DMS153 (cell line): ENCODE data around the gene AMDHD2.
"Not testable (repeated sequence)": the region's sequence is repeated elsewhere in the genome, so short reads cannot be mapped to it uniquely, and the experiment has no call there.

Experiments
- DNase-seq: peaks from one replicate; lab custom pipeline; 2025; lab: John Stamatoyannopoulos, UW

Gene AMDHD2

GRCh38 chr16:2533912-2534311 lies 13.7 kb downstream of the AMDHD2 start:
- no peak for DNase-seq

- DNase-seq: not testable (repeated sequence)
These were observed 14.2 kb downstream of the AMDHD2 start for GRCh38 chr16:2534335-2534734.

GRCh38 chr16:2535625-2536013 lies 15.4 kb downstream of the AMDHD2 start:
- DNase-seq: no peak

GRCh38 chr16:2537451-2538379 lies 17.5 kb downstream of the AMDHD2 start, which contains the start of gene PDPK1:
PDPK1 (plus strand) TSS chr16:2538021; CDS start chr16:2538113, 92 bp downstream.
- DNase-seq: peak; percentile 87

- DNase-seq: not testable (repeated sequence)
These were observed 19.1 kb downstream of the AMDHD2 start for GRCh38 chr16:2539192-2539844.

- not testable (repeated sequence) for DNase-seq
These were observed 19.8 kb downstream of the AMDHD2 start for GRCh38 chr16:2539845-2540458.

- not testable (repeated sequence) for DNase-seq
These were observed 20.7 kb downstream of the AMDHD2 start for GRCh38 chr16:2540912-2541311.

GRCh38 chr16:2541409-2541808 lies 21.2 kb downstream of the AMDHD2 start:
- not testable (repeated sequence) for DNase-seq

GRCh38 chr16:2543771-2544170 lies 23.6 kb downstream of the AMDHD2 start:
- not testable (repeated sequence) for DNase-seq

- not testable (repeated sequence) for DNase-seq
These were observed 30.2 kb downstream of the AMDHD2 start for GRCh38 chr16:2550283-2550878.

GRCh38 chr16:2551420-2551889 lies 31.3 kb downstream of the AMDHD2 start:
- not testable (repeated sequence) for DNase-seq

GRCh38 chr16:2554709-2555425 lies 34.7 kb downstream of the AMDHD2 start:
- DNase-seq: not testable (repeated sequence)

GRCh38 chr16:2557150-2557549 lies 37.0 kb downstream of the AMDHD2 start:
- DNase-seq: not testable (repeated sequence)

GRCh38 chr16:2560131-2560797 lies 40.1 kb downstream of the AMDHD2 start:
- DNase-seq: not testable (repeated sequence)

- DNase-seq: not testable (repeated sequence)
These were observed 40.6 kb downstream of the AMDHD2 start for GRCh38 chr16:2560798-2561133.

- DNase-seq: not testable (repeated sequence)
These were observed 47.3 kb downstream of the AMDHD2 start for GRCh38 chr16:2567506-2567905.

GRCh38 chr16:2568573-2568972 lies 48.4 kb downstream of the AMDHD2 start:
- not testable (repeated sequence) for DNase-seq

- DNase-seq: not testable (repeated sequence)
These were observed 52.5 kb downstream of the AMDHD2 start for GRCh38 chr16:2572704-2573103.

GRCh38 chr16:2575839-2576238 lies 55.7 kb downstream of the AMDHD2 start:
- not testable (repeated sequence) for DNase-seq

GRCh38 chr16:2577044-2577443 lies 56.9 kb downstream of the AMDHD2 start:
- not testable (repeated sequence) for DNase-seq

GRCh38 chr16:2578905-2579304 lies 58.7 kb downstream of the AMDHD2 start:
- not testable (repeated sequence) for DNase-seq
